ENCODE measurements around the gene STIM1. TPM values are rescaled to one million over a fixed set of nuclear protein-coding genes. Genes with fewer than 3 reads are reported as not detected.

STIM1 gene
- total RNA-seq, 1 experiment from 2014 or later, result 93.6 TPM

DNA sequence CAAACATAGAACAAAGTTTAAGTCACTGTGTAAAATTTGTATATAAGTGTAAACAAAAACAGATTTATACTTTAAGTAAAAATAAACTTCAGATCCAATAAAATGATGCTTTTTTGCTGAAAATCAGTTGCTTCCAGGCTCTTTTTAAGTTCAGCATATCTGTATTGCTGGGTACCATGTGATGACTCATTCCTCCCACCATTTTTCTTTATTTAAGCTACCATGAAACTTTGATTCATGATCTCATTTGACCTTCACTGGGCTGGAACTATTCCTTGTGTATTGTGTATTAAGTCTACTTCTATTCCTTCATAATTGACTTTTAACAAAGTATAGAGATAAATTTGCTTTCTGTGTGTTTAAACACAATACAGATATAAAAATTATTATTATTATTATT is 192.9 kb downstream of the STIM1 start:
- Histone ChIP-seq H3K36me3 (ENCODE audit: control insufficient read depth, insufficient read depth, low read length) (no peaks in the 10 kb centered on the region), H3K4me3 (ENCODE audit: low read depth in 2 of 2, low read length in 2 of 2) (no peak overlapping the region), H3K27me3 (ENCODE audit: control insufficient read depth, insufficient read depth, low read length) (no peaks in the 10 kb centered on the region), H3K27ac (ENCODE audit: low read length) (no peak overlapping the region), H3K4me1 (ENCODE audit: control insufficient read depth, insufficient read depth, low read length) (no peaks in the 10 kb centered on the region), H3K9me3 (ENCODE audit: control insufficient read depth, insufficient read depth, low read depth, low read length) (no peaks in the 10 kb centered on the region)
- CTCF ChIA-PET, result no interaction called here
- no peak for TF ChIP-seq CTCF (IDR thresholded peaks at IDR 0.05)
- TF ChIP-seq SIN3A (IDR thresholded peaks at IDR 0.05; ENCODE audit: borderline replicate concordance, insufficient read depth, low read depth, low read length), result no peak
- no peak for TF ChIP-seq TCF7L2 (IDR thresholded peaks at IDR 0.05; ENCODE audit: low read depth, low read length)
- TF ChIP-seq POLR2AphosphoS5 (IDR thresholded peaks at IDR 0.05; ENCODE audit: low read depth, low read length), result no peak
- TF ChIP-seq, protein P1, sequence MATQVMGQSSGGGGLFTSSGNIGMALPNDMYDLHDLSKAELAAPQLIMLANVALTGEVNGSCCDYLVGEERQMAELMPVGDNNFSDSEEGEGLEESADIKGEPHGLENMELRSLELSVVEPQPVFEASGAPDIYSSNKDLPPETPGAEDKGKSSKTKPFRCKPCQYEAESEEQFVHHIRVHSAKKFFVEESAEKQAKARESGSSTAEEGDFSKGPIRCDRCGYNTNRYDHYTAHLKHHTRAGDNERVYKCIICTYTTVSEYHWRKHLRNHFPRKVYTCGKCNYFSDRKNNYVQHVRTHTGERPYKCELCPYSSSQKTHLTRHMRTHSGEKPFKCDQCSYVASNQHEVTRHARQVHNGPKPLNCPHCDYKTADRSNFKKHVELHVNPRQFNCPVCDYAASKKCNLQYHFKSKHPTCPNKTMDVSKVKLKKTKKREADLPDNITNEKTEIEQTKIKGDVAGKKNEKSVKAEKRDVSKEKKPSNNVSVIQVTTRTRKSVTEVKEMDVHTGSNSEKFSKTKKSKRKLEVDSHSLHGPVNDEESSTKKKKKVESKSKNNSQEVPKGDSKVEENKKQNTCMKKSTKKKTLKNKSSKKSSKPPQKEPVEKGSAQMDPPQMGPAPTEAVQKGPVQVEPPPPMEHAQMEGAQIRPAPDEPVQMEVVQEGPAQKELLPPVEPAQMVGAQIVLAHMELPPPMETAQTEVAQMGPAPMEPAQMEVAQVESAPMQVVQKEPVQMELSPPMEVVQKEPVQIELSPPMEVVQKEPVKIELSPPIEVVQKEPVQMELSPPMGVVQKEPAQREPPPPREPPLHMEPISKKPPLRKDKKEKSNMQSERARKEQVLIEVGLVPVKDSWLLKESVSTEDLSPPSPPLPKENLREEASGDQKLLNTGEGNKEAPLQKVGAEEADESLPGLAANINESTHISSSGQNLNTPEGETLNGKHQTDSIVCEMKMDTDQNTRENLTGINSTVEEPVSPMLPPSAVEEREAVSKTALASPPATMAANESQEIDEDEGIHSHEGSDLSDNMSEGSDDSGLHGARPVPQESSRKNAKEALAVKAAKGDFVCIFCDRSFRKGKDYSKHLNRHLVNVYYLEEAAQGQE (IDR thresholded peaks at IDR 0.05; ENCODE audit: insufficient read depth in 1 of 2, low read depth in 2 of 2, low read length in 1 of 2), result no peak
- no TSS peak for BruUV-seq (replicated peaks)
- in situ Hi-C loops (cut with HindIII; ENCODE audit: low pct_unique_long_range_greater_than_20kb, low sequenced_read_pairs), result no loop called here
- intact Hi-C loops (cut with micrococcal nuclease; ENCODE audit: unreplicated experiment), result no loop called here
- ATAC-seq, result no peak
- DNase-seq (ENCODE audit: low read depth, low spot score), result no peak
- POLR2A ChIA-PET, result interaction anchor here (0.5 kb wide), 1 partner anchor 21 kb away, joined by 3 read pairs; no protein-coding TSS in a partner anchor

DNA sequence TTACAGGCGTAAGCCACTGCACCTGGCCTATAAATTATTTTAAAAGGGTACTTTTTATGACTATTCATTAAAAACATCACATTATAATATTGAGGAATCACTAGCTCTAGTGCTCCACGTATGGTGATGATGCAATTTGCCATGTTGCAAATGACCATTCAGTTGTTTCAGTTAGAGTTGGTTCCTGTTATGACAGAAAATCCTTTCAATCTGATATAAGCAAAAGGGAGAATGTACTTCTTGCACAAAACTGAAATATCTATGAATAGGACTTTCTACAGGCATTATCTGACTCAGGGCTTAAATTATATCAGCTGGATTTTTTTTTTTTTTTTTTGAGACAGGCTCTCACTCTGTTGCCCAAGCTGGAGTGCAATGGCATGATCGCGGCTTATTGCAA is 193.5 kb downstream of the STIM1 start:
- Histone ChIP-seq H3K27me3 (ENCODE audit: control insufficient read depth, insufficient read depth, low read length) (no peaks in the 10 kb centered on the region), H3K9me3 (ENCODE audit: control insufficient read depth, insufficient read depth, low read depth, low read length) (no peaks in the 10 kb centered on the region), H3K4me1 (ENCODE audit: control insufficient read depth, insufficient read depth, low read length) (no peaks in the 10 kb centered on the region), H3K36me3 (ENCODE audit: control insufficient read depth, insufficient read depth, low read length) (no peaks in the 10 kb centered on the region), H3K27ac (ENCODE audit: low read length) (no peak overlapping the region), H3K4me3 (ENCODE audit: low read depth in 2 of 2, low read length in 2 of 2) (no peak overlapping the region)
- ChIA-PET CTCF (no interaction called here), POLR2A (interaction anchor here (0.5 to 0.7 kb wide), 2 partner anchors 15 to 22 kb away, joined by 3 to 7 read pairs; no protein-coding TSS in a partner anchor)
- no peak for ATAC-seq
- TF ChIP-seq TCF7L2 (IDR thresholded peaks at IDR 0.05; ENCODE audit: low read depth, low read length) (no peak), POLR2AphosphoS5 (IDR thresholded peaks at IDR 0.05; ENCODE audit: low read depth, low read length) (no peak), SIN3A (IDR thresholded peaks at IDR 0.05; ENCODE audit: borderline replicate concordance, insufficient read depth, low read depth, low read length) (no peak), CTCF (IDR thresholded peaks at IDR 0.05) (no peak)
- TF ChIP-seq, protein P1 (IDR thresholded peaks at IDR 0.05; ENCODE audit: insufficient read depth in 1 of 2, low read depth in 2 of 2, low read length in 1 of 2), result no peak
- intact Hi-C loops (cut with micrococcal nuclease; ENCODE audit: unreplicated experiment), result no loop called here
- in situ Hi-C loops (cut with HindIII; ENCODE audit: low pct_unique_long_range_greater_than_20kb, low sequenced_read_pairs), result no loop called here
- no TSS peak for BruUV-seq (replicated peaks)
- DNase-seq (ENCODE audit: low read depth, low spot score), result no peak

All from Panc1 (cell line).